Measurements from ENCODE around the gene TXN2. TPM values are rescaled to one million over a fixed set of nuclear protein-coding genes. Genes with fewer than 3 reads are reported as not detected.

TXN2 gene, protein sequence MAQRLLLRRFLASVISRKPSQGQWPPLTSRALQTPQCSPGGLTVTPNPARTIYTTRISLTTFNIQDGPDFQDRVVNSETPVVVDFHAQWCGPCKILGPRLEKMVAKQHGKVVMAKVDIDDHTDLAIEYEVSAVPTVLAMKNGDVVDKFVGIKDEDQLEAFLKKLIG
- 10 to 100 TPM; 26.7 to 31.4 TPM for total RNA-seq

- Histone ChIP-seq H3K36me3 (peaks cover 11% of the 10 kb centered on the region), H3K9me3 (no peaks in the 10 kb centered on the region), H3K4me1 (ENCODE audit: control insufficient read depth in 1 of 2, low read depth in 2 of 2) (peaks cover 8 to 20% of the 10 kb centered on the region in 2 donors), H3K4me3 (peak within 1 kb of the TSS; percentile 91), H3K27ac (peak within 1 kb of the TSS; percentile 96 to 98), H3K27me3 (replicated peaks; ENCODE audit: insufficient read depth) (no peaks in the 10 kb centered on the region)
- TF ChIP-seq, protein P1, sequence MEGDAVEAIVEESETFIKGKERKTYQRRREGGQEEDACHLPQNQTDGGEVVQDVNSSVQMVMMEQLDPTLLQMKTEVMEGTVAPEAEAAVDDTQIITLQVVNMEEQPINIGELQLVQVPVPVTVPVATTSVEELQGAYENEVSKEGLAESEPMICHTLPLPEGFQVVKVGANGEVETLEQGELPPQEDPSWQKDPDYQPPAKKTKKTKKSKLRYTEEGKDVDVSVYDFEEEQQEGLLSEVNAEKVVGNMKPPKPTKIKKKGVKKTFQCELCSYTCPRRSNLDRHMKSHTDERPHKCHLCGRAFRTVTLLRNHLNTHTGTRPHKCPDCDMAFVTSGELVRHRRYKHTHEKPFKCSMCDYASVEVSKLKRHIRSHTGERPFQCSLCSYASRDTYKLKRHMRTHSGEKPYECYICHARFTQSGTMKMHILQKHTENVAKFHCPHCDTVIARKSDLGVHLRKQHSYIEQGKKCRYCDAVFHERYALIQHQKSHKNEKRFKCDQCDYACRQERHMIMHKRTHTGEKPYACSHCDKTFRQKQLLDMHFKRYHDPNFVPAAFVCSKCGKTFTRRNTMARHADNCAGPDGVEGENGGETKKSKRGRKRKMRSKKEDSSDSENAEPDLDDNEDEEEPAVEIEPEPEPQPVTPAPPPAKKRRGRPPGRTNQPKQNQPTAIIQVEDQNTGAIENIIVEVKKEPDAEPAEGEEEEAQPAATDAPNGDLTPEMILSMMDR (IDR thresholded peaks at IDR 0.05): no peak
- DNase-seq (ENCODE audit: low spot score): peak; percentile 93
- peak; percentile 89 for ATAC-seq (ENCODE audit: insufficient number of reproducible peaks, low FRiP score, low read depth)
Measured at GRCh38 chr22:36481393-36482168, at the start of gene TXN2. TXN2 (minus strand) TSS chr22:36481640; CDS start chr22:36480837, 803 bp downstream.

DNA sequence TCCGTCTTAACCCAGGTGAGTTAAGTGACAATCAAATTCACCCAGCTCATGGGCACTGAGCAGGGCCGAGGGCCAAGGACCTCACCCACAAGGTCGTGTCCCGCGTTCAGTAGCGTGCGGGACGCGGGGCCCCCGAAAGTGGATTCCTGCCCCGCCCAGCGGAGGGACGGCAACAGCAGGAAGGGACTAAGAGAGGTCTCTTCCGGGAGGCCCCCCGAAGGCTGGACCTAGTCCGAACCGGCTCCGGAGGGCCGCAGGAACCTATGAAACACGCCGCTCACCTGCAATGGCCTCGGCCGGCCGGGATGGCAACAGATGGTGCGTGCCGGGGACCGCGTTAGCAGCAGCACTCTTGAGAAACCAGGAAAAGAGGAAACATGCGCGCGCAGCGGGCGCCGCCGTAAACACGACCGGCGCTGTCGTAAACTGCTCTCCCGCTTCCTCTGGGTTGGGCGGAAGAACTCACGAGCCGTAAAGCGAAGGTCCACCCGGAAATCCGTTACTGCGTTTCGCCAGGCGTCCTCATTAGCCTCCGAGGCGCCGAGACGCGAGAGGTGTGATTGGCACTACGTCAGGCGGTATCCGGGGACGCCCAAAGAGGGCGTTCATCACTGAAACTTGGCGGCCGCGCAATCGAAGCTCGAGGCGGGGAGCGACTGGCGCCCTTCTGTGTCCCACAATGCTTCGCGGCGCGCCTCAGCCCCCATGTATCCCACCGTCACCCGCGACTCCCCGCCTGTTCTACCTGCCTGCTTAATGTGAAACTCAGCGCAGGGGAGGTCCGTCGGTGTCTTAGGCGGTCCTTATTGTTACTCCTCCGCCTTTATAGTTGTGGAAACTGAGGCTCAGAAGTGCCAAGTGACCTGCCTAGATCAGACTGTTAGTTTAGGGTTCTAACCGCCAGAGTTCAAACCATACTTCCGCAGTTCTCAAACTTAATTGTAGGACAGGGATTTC lies 47.6 kb upstream of the TXN2 start, which contains the start of gene EIF3D:
Gene EIF3D (minus strand): TSS at position 372 of the 957 bp plus-strand sequence. CDS start 3,045 bp downstream, outside the sequence.
- Histone ChIP-seq H3K36me3 (peaks cover 22% of the 10 kb centered on the region), H3K9me3 (no peaks in the 10 kb centered on the region), H3K4me3 (peak within 1 kb of the TSS; percentile 80), H3K27ac (peak within 1 kb of the TSS; percentile 91 to 96), H3K4me1 (ENCODE audit: control insufficient read depth in 1 of 2, low read depth in 2 of 2) (peaks cover 0 to 25% of the 10 kb centered on the region in 2 donors), H3K27me3 (replicated peaks; ENCODE audit: insufficient read depth) (no peaks in the 10 kb centered on the region)
- peak; percentile 95 for DNase-seq (ENCODE audit: low spot score)
- TF ChIP-seq, protein P1 (IDR thresholded peaks at IDR 0.05): no peak
- ATAC-seq (ENCODE audit: insufficient number of reproducible peaks, low FRiP score, low read depth): peak; percentile 96

DNA sequence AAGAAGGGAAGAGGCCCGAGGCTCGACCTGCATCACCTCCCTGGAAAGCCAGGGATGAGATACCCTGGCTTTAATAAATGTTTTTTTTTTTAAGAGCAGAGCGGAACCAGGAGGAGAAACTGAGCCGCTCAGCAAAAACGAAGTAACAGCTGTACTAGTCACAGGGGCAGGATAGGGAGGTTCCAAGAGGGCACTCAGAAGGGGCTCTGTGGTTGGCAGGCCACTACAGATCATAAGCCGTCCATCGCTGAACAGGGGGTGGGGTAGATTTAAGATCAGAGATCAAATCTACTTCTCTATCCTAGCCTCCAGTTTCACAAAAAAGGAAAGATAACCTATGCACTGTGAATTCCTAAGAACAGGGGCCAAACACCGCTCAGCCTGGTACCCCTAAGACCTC lies 46.9 kb upstream of the TXN2 start:
- H3K36me3 ChIP-seq: peaks cover 30% of the 10 kb centered on the region
- ATAC-seq (ENCODE audit: insufficient number of reproducible peaks, low FRiP score, low read depth): no peak
- TF ChIP-seq, protein P1 (IDR thresholded peaks at IDR 0.05): no peak
- H3K4me3 ChIP-seq: peak overlapping the region; percentile 80
- peak overlapping the region; percentile 84 to 85 for H3K27ac ChIP-seq
- no peak for DNase-seq (ENCODE audit: low spot score)
- H3K27me3 ChIP-seq (replicated peaks; ENCODE audit: insufficient read depth): no peaks in the 10 kb centered on the region
- H3K4me1 ChIP-seq (ENCODE audit: control insufficient read depth in 1 of 2, low read depth in 2 of 2): peaks cover 0 to 25% of the 10 kb centered on the region in 2 donors
- H3K9me3 ChIP-seq: no peaks in the 10 kb centered on the region

DNA sequence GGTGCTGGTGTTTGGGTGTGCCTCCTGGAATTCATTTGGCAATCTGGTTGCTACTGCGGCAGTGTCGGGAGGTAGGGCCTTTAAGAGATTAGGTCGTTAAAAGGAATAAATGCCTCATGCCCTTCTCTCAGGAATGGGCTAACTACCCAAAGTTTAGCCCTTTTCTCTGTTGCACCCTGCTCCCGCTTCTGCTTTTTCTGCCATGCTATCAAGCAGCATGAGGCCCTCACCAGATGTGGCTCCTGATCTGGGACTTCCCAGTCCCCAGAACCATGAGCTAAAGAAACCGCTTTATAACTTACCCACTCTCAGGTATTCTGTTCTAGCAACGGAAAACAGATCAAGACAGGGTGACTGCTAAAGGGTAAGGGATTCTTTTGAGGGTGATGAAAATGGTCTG lies 41.2 kb upstream of the TXN2 start:
- H3K27ac ChIP-seq: no peak overlapping the region
- no peaks in the 10 kb centered on the region for H3K9me3 ChIP-seq
- H3K4me3 ChIP-seq: no peak overlapping the region
- H3K27me3 ChIP-seq (replicated peaks; ENCODE audit: insufficient read depth): no peaks in the 10 kb centered on the region
- H3K36me3 ChIP-seq: peaks cover 85% of the 10 kb centered on the region
- TF ChIP-seq, protein P1 (IDR thresholded peaks at IDR 0.05): no peak
- peaks cover 0 to 9% of the 10 kb centered on the region in 2 donors for H3K4me1 ChIP-seq (ENCODE audit: control insufficient read depth in 1 of 2, low read depth in 2 of 2)
- ATAC-seq (ENCODE audit: insufficient number of reproducible peaks, low FRiP score, low read depth) (no peak), DNase-seq (ENCODE audit: low spot score) (no peak)
